Keratinocyte (primary cell): ENCODE measurements around the gene ACSL6. TPM values are rescaled to one million over a fixed set of nuclear protein-coding genes. Genes with fewer than 3 reads are reported as not detected.

Source experiments
- DNase-seq: peaks from one replicate; pipeline ENCODE4 v3.0.0-alpha.2; 2011; ENCODE audit warnings: low read depth, missing footprints, low spot score
- FAIRE-seq: peaks from 2 replicates; lab custom pipeline; 2011; peaks lifted over from hg19 to GRCh38; lab: Jason Lieb, UNC
- H2AFZ ChIP-seq: 2 replicates; pipeline ENCODE4 v1.6.0; 2012; ENCODE audit warnings: low read length, control low read depth, inconsistent platforms; ENCODE audit not compliant: control insufficient read depth
- H3K27ac ChIP-seq: 2 replicates; pipeline ENCODE4 v1.5.1; 2011; ENCODE audit warnings: low read length; ENCODE audit not compliant: control insufficient read depth, insufficient read depth
- H3K27me3 ChIP-seq: 3 replicates; pipeline ENCODE4 v1.6.0; 2011; ENCODE audit warnings: low read length; ENCODE audit not compliant: control insufficient read depth, insufficient read depth; ENCODE audit errors: extremely low read depth
- H3K36me3 ChIP-seq, 2 experiments: 2 replicates in 1 of 2; 3 replicates in 1 of 2; pipeline ENCODE4 v1.5.1; 2011; ENCODE audit warnings: low read length in 2 of 2, mild to moderate bottlenecking in 1 of 2; ENCODE audit not compliant: control insufficient read depth in 2 of 2, insufficient read depth in 2 of 2; ENCODE audit errors: extremely low read depth in 1 of 2
- H3K4me1 ChIP-seq: 3 replicates; pipeline ENCODE4 v1.5.1; 2011; ENCODE audit warnings: low read length; ENCODE audit not compliant: control insufficient read depth, insufficient read depth; ENCODE audit errors: extremely low read depth
- H3K4me2 ChIP-seq: 3 replicates; pipeline ENCODE4 v1.6.0; 2011; ENCODE audit warnings: low read depth, low read length; ENCODE audit not compliant: control insufficient read depth, insufficient read depth; ENCODE audit errors: extremely low read depth
- H3K4me3 ChIP-seq, 3 experiments: fragments of 200-600 bp in 1 of 3; sonication (generic) in 1 of 3; 2 replicates in 2 of 3; 3 replicates in 1 of 3; pipeline ENCODE4 v1.5.1; 2011 to 2016; ENCODE audit warnings: low read length in 3 of 3, mild to moderate bottlenecking in 3 of 3, control low read depth in 2 of 3, inconsistent platforms in 1 of 3, low read depth in 1 of 3, mixed read lengths in 1 of 3, mixed run types in 1 of 3, moderate library complexity in 1 of 3; ENCODE audit not compliant: control insufficient read depth in 2 of 3, insufficient read depth in 2 of 3; ENCODE audit errors: extremely low read depth in 1 of 3
- H3K79me2 ChIP-seq: 2 replicates; pipeline ENCODE4 v1.6.0; 2012; ENCODE audit warnings: low read length; ENCODE audit not compliant: control insufficient read depth, insufficient read depth
- H3K9ac ChIP-seq: 3 replicates; pipeline ENCODE4 v1.6.0; 2011; ENCODE audit warnings: low read length; ENCODE audit not compliant: control insufficient read depth, insufficient read depth; ENCODE audit errors: extremely low read depth
- H3K9me1 ChIP-seq: 3 replicates; pipeline ENCODE4 v1.6.0; 2011; ENCODE audit warnings: low read length; ENCODE audit not compliant: control insufficient read depth, insufficient read depth; ENCODE audit errors: extremely low read depth
- H3K9me3 ChIP-seq: 2 replicates; pipeline ENCODE4 v1.5.1; 2012; ENCODE audit warnings: low read depth, low read length; ENCODE audit not compliant: control insufficient read depth
- H4K20me1 ChIP-seq: 3 replicates; pipeline ENCODE4 v1.6.0; 2011; ENCODE audit warnings: low read length; ENCODE audit not compliant: control insufficient read depth, insufficient read depth; ENCODE audit errors: extremely low read depth
- EZH2 ChIP-seq: IDR thresholded peaks from one replicate; pipeline ENCODE4 v1.6.1; 2012; ENCODE audit warnings: inconsistent platforms, mild to moderate bottlenecking, low read length, moderate library complexity
- dilution Hi-C: fragments of 300-500 bp; cut with MboI; formaldehyde crosslinking; loops from one replicate; pipeline ENCODE4 v1.7.0; 2020; ENCODE audit warnings: low sequenced_read_pairs; ENCODE audit not compliant: extremely low pct_ligation_motif_present
- polyA plus RNA-seq, 5 experiments: library from polyadenylated mRNA; depleted of rRNA in 3 of 5; stranded (reverse) in 3 of 5; stranded (forward) in 1 of 5; unstranded in 1 of 5; fragments of >200 nt; gene quantifications; 1 replicate in 1 of 5; 2 replicates in 3 of 5; 3 replicates in 1 of 5; pipeline versions ENCODE4 v1.2.1 to v1.2.3, GENCODE V29; 2011 to 2012; ENCODE audit warnings: missing spikeins in 2 of 5, low read depth in 1 of 5, low replicate concordance in 1 of 5
- TF ChIP-seq, protein P1 (sequence below), 3 experiments: IDR thresholded peaks in 1 of 3; conservative IDR thresholded peaks in 1 of 3; optimal IDR thresholded peaks in 1 of 3; 2 replicates in 2 of 3; 3 replicates in 1 of 3; pipeline versions ENCODE3 to v1.5.1; 2011; ENCODE audit warnings: low read length in 3 of 3, mild to moderate bottlenecking in 3 of 3, moderate library complexity in 2 of 3, control low read depth in 1 of 3, inconsistent platforms in 1 of 3; ENCODE audit not compliant: insufficient read depth in 2 of 3; ENCODE audit errors: extremely low read depth in 1 of 3

Gene ACSL6
- polyA plus RNA-seq, 1 donor (not counting 4 experiments of a cell fraction or from before 2014, with no cell fraction given): 0.18 TPM

DNA sequence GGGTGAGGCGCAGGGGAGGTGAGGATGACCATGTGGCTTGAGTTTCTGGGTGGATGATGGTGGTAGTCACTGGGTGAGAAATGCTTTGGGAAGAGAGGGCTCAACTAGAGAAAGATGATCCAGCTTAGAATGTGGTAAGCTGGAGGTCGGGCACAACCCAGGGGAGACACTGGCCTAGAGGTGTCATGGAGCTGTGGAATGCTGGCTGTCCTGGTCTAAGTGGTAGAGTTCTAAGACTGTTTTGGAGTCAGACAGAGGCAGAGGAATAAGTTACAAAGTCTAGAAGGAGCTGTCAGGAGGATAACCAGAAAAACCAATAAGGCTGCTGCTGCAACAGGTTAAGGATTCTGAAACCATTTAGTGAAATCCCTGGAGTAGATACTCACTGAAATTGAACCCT, 19.2 kb upstream of the ACSL6 start:
- no peak overlapping the region for H2AFZ ChIP-seq
- peaks cover 2% of the 10 kb centered on the region for H4K20me1 ChIP-seq
- no peaks in the 10 kb centered on the region for H3K79me2 ChIP-seq
- H3K4me3 ChIP-seq: no peak overlapping the region
- no peak overlapping the region for H3K9ac ChIP-seq
- no peak for TF ChIP-seq EZH2
- TF ChIP-seq, protein P1, sequence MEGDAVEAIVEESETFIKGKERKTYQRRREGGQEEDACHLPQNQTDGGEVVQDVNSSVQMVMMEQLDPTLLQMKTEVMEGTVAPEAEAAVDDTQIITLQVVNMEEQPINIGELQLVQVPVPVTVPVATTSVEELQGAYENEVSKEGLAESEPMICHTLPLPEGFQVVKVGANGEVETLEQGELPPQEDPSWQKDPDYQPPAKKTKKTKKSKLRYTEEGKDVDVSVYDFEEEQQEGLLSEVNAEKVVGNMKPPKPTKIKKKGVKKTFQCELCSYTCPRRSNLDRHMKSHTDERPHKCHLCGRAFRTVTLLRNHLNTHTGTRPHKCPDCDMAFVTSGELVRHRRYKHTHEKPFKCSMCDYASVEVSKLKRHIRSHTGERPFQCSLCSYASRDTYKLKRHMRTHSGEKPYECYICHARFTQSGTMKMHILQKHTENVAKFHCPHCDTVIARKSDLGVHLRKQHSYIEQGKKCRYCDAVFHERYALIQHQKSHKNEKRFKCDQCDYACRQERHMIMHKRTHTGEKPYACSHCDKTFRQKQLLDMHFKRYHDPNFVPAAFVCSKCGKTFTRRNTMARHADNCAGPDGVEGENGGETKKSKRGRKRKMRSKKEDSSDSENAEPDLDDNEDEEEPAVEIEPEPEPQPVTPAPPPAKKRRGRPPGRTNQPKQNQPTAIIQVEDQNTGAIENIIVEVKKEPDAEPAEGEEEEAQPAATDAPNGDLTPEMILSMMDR (optimal IDR thresholded peaks at IDR 0.05 in 1 of 3, IDR thresholded peaks at IDR 0.05 in 1 of 3, conservative IDR thresholded peaks at IDR 0.05 in 1 of 3; ENCODE audit: extremely low read depth in 1 of 3, insufficient read depth in 2 of 3, low read length in 3 of 3): no peak
- DNase-seq (no peak), FAIRE-seq (no peak)
- no peaks in the 10 kb centered on the region for H3K9me1 ChIP-seq
- dilution Hi-C loops: no loop called here
- H3K36me3 ChIP-seq: no peaks in the 10 kb centered on the region
- peaks cover 17% of the 10 kb centered on the region for H3K27me3 ChIP-seq
- H3K4me2 ChIP-seq: no peak overlapping the region
- no peak overlapping the region for H3K27ac ChIP-seq
- no peaks in the 10 kb centered on the region for H3K9me3 ChIP-seq
- H3K4me1 ChIP-seq: no peaks in the 10 kb centered on the region

DNA sequence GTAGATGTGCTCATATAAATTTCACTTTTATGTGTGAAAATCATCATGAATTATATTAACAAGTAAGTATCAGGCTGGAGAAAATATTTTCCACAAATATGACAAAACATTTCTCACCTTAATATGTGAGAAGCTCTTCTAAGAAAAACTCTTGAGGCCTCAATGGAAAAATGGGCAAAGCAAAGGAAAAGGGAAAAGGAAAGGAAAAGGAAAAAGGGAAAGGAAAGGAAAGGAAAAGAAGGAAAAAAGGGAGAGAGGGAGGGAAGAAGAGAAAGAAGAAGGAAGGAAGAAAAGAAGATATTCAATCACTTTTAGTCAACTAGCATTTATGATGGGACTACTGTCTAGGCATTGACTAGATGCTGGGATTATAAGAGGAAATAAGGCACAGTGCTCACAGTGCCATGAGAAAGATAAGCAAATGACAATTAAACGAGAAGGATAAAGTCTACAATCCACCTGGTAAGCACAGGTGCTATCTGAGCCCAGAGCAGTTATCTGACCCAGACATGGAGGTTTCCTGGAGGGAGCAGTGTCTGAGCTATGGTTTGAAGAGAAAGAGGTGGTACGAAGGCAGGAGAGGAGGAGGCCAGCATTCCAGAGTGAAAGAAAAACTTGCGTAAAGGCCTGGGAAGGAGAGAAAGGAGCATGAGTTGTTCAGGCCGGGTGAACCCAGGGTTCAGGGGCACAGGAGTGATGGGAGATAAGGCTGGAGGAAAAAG, 18.3 kb upstream of the ACSL6 start:
- Histone ChIP-seq H2AFZ (no peak overlapping the region), H3K36me3 (no peaks in the 10 kb centered on the region), H4K20me1 (peaks cover 2% of the 10 kb centered on the region), H3K4me2 (no peak overlapping the region), H3K9ac (no peak overlapping the region), H3K9me3 (no peaks in the 10 kb centered on the region), H3K4me1 (no peaks in the 10 kb centered on the region), H3K9me1 (no peaks in the 10 kb centered on the region), H3K79me2 (no peaks in the 10 kb centered on the region), H3K27me3 (peaks cover 17% of the 10 kb centered on the region), H3K27ac (no peak overlapping the region), H3K4me3 (no peak overlapping the region)
- no peak for FAIRE-seq
- TF ChIP-seq, protein P1 (optimal IDR thresholded peaks at IDR 0.05 in 1 of 3, IDR thresholded peaks at IDR 0.05 in 1 of 3, conservative IDR thresholded peaks at IDR 0.05 in 1 of 3; ENCODE audit: extremely low read depth in 1 of 3, insufficient read depth in 2 of 3, low read length in 3 of 3): no peak
- no peak for TF ChIP-seq EZH2
- DNase-seq: no peak
- dilution Hi-C loops: no loop called here
